ENCODE data around the gene NXPH3. TPM values are rescaled to one million over a fixed set of nuclear protein-coding genes. Genes with fewer than 3 reads are reported as not detected.

NXPH3 gene
- total RNA-seq, 2 donors from 2014 or later: 4.7 to 15.5 TPM

DNA sequence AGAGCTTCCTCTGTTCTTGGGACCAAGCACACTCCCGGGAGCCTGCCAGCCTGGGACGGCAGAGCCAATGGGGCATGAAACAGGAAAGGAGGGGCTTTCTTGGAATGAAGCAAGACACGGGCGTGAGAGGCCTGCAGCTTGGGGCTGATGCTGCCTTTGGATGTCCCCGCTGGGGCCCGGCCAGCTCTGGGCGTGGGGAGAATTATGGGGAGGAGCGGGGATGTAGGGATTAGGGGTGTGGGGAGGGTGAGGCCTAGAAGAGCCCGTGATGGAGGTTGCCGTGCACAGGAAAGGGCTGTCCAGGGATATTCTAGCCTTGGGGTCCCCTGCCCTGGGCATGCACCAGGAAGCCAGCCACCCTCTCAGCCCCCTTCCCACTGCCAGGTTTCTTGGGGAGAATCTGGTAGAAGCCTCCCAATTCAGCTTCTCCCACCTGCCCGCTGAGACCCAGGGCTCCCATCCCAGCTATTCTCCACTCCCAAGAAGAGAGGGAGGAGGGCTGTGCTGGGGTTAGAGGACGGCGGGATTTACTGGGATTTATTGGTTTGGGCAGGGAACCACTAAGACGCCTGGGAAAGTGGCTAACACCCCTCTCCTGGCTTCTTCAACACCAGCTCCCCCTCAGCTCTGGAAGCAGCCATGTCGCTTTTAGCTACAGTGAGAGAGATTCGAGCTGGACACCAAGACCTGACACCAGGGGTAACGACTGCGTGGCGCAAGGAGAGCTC is 20.0 kb upstream of the NXPH3 start:
- Histone ChIP-seq H3K27me3 (replicated peaks; ENCODE audit: insufficient read depth) (no peaks in the 10 kb centered on the region), H3K4me3 (no peak overlapping the region), H3K4me1 (replicated peaks) (no peaks in the 10 kb centered on the region), H3K27ac (peak overlapping the region; percentile 40 to 58), H3K36me3 (no peaks in the 10 kb centered on the region), H3K9me3 (no peaks in the 10 kb centered on the region)
- intact Hi-C loops (cut with DNase I): loop anchor here (1.0 to 10.0 kb wide), 4 partner anchors 58 to 241 kb away; no protein-coding TSS in a partner anchor
- TF ChIP-seq POLR2A (IDR thresholded peaks at IDR 0.05) (no peak), POLR2AphosphoS5 (IDR thresholded peaks at IDR 0.05) (no peak)
- TF ChIP-seq, protein P1, sequence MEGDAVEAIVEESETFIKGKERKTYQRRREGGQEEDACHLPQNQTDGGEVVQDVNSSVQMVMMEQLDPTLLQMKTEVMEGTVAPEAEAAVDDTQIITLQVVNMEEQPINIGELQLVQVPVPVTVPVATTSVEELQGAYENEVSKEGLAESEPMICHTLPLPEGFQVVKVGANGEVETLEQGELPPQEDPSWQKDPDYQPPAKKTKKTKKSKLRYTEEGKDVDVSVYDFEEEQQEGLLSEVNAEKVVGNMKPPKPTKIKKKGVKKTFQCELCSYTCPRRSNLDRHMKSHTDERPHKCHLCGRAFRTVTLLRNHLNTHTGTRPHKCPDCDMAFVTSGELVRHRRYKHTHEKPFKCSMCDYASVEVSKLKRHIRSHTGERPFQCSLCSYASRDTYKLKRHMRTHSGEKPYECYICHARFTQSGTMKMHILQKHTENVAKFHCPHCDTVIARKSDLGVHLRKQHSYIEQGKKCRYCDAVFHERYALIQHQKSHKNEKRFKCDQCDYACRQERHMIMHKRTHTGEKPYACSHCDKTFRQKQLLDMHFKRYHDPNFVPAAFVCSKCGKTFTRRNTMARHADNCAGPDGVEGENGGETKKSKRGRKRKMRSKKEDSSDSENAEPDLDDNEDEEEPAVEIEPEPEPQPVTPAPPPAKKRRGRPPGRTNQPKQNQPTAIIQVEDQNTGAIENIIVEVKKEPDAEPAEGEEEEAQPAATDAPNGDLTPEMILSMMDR (IDR thresholded peaks at IDR 0.05): no peak
- WGBS: 36% methylated on average over 19 of the region's 19 CpGs
- peak; percentile 49 for DNase-seq (ENCODE audit: low spot score)

DNA sequence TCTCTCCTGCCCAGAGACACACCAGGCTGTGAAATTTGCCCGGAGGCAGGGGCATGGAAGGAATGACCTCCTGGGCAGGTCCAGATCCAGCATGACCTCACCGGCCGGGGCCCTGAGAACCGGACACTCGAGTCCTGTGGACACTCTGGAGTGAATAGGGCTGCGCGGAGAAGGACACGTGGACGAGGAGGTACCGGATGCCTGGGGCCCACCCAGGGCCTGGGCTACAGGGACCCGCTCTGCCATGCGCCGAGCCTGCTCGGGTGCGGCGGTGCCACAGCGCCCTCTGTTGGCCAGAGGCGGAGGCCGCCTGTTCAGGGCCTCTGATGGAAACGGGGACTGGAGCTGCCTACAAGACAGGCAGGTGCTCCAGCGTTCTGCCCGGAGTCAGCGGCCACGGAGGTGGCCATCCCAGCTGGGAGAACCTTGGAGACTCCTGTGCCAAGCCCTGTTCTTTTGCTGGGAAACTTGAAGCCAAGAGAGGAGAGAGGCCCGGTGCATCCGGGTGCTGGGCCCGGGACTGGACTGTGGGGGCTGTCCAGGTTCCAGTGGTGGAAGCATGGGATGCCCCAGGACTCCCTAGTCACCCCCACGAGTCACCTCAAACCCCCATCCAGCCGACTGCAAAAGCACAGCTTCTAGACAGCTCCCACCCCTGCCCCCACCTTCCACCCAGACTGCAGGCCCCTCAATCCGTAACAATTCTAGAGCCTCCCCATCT is 19.3 kb upstream of the NXPH3 start:
- intact Hi-C loops (cut with DNase I): loop anchor here (1.0 to 10.0 kb wide), 4 partner anchors 59 to 242 kb away; no protein-coding TSS in a partner anchor
- Histone ChIP-seq H3K4me3 (no peak overlapping the region), H3K4me1 (replicated peaks) (no peaks in the 10 kb centered on the region), H3K9me3 (no peaks in the 10 kb centered on the region), H3K27me3 (replicated peaks; ENCODE audit: insufficient read depth) (no peaks in the 10 kb centered on the region), H3K27ac (peak overlapping the region; percentile 36 to 42), H3K36me3 (no peaks in the 10 kb centered on the region)
- 13% methylated on average over 30 of the region's 30 CpGs for WGBS
- peak; percentile 59 for DNase-seq (ENCODE audit: low spot score)
- TF ChIP-seq POLR2AphosphoS5 (IDR thresholded peaks at IDR 0.05) (peak; percentile 47), POLR2A (IDR thresholded peaks at IDR 0.05) (no peak)
- TF ChIP-seq, protein P1 (IDR thresholded peaks at IDR 0.05): peak; percentile 84 to 97 (median 96)

DNA sequence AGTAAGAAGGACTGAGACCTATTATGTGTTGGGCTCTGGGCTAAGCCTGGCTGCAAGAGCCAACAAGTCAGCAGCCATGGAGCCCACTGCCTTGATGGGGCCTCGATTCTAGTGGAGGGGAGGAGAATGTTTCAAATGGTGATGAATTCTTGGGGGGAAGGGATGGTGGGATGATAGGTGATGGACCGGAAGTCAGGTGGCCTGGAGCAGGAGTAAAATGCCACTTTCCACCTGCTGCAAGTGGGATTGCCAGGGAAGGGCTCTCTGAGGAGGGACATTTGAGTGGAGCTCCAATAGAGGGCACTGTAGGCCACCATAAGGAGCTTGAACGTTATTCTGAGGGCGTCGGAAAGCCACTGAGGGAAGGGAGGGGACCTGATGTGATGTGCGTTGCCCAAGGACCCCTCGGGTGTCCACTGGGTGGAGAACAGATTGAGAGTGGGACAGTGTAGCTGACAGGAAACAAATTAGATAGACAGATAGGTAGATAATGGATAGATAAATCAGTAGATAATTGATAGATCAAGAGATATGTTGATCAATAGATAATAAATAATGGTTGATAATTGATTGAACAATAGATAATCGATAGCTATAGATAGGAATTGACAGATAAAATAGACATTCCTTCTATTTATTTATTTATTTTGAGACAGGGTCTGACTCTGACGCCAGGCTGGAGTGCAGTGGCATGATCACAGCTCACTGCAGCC is 18.2 kb upstream of the NXPH3 start:
- Histone ChIP-seq H3K27me3 (replicated peaks; ENCODE audit: insufficient read depth) (no peaks in the 10 kb centered on the region), H3K27ac (no peak overlapping the region), H3K36me3 (no peaks in the 10 kb centered on the region), H3K9me3 (no peaks in the 10 kb centered on the region), H3K4me3 (no peak overlapping the region), H3K4me1 (replicated peaks) (no peaks in the 10 kb centered on the region)
- TF ChIP-seq, protein P1 (IDR thresholded peaks at IDR 0.05): peak in 3 of 4 experiments; percentile 29 to 63 (median 34)
- TF ChIP-seq POLR2A (IDR thresholded peaks at IDR 0.05) (no peak), POLR2AphosphoS5 (IDR thresholded peaks at IDR 0.05) (no peak)
- intact Hi-C loops (cut with DNase I): loop anchor here (5.0 to 10.0 kb wide), 3 partner anchors 120 to 243 kb away; no protein-coding TSS in a partner anchor
- no peak for DNase-seq (ENCODE audit: low spot score)
- WGBS: 17% methylated on average over 9 of the region's 9 CpGs

DNA sequence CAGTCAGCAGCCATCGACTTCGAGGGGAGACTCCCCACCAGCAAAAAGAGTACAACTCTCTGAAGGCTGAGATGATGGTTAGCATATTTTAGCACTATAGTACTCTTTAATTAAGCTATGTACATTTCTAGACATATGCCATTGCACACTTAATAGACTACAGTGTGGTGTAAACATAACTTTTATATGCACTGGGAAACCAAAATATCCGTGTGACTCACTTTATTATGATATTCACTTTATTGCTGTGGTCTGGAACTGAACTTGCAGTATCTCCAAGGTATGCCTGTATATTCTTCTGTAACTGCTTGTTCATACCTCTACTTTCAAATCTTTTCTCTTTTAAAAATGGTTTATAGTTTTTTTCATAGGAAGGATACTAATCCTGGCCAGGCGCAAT is 11.0 kb upstream of the NXPH3 start:
- Histone ChIP-seq H3K36me3 (no peaks in the 10 kb centered on the region), H3K9me3 (no peaks in the 10 kb centered on the region), H3K27me3 (replicated peaks; ENCODE audit: insufficient read depth) (no peaks in the 10 kb centered on the region), H3K27ac (no peak overlapping the region), H3K4me3 (no peak overlapping the region), H3K4me1 (replicated peaks) (peaks cover 2% of the 10 kb centered on the region)
- WGBS: 74% methylated on average over 4 of the region's 4 CpGs
- intact Hi-C loops (cut with DNase I): loop anchor here (5.0 to 10.0 kb wide), 3 partner anchors 213 to 520 kb away; no protein-coding TSS in a partner anchor
- TF ChIP-seq, protein P1 (IDR thresholded peaks at IDR 0.05): no peak
- DNase-seq (ENCODE audit: low spot score): no peak

Data from prostate gland (tissue), 2 donors.